Ovary (tissue), 3 donors: ENCODE measurements around the gene UBLCP1.

Experiments
- EP300 ChIP-seq: sonication (generic); formaldehyde crosslinking; IDR thresholded peaks from one replicate; pipeline ENCODE4 v1.6.1; 2017; ENCODE audit warnings: antibody characterized with exemption
- POLR2A ChIP-seq: fragments of 450-650 bp; IDR thresholded peaks from one replicate; pipeline ENCODE4 v1.6.1; 2017; ENCODE audit warnings: antibody characterized with exemption, mild to moderate bottlenecking, moderate library complexity
- TF ChIP-seq, protein P1 (sequence below), 3 donors: fragments of 450-650 bp in 2 of 3; fragments of 200-600 bp in 1 of 3; IDR thresholded peaks; one replicate each; pipeline versions ENCODE4 v1.5.1 to v1.8.0; 2016 to 2022; ENCODE audit warnings: antibody characterized with exemption in 3 of 3, mild to moderate bottlenecking in 1 of 3
- donor health status: DM: no; HTN: no; CAD: no.

DNA sequence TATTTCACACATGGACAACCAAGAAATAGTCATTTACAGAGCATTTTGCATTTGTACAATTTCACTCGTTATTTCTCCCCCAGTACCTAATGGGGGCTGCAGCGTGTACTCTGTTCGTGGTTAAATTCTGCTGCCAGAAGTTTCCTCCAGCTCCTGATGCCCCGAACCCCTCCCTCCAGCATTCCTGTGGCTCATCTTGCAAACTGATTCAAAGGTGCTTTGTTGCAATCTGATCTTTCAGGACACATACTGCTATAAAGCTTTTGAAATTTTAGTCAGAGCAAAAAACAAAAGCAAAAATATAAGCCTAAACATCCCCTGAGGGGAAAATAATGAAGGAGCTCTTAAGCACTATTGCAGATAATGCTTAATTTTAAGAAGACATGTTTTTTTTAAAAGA is 27.7 kb downstream of the UBLCP1 start:
- TF ChIP-seq, protein P1, sequence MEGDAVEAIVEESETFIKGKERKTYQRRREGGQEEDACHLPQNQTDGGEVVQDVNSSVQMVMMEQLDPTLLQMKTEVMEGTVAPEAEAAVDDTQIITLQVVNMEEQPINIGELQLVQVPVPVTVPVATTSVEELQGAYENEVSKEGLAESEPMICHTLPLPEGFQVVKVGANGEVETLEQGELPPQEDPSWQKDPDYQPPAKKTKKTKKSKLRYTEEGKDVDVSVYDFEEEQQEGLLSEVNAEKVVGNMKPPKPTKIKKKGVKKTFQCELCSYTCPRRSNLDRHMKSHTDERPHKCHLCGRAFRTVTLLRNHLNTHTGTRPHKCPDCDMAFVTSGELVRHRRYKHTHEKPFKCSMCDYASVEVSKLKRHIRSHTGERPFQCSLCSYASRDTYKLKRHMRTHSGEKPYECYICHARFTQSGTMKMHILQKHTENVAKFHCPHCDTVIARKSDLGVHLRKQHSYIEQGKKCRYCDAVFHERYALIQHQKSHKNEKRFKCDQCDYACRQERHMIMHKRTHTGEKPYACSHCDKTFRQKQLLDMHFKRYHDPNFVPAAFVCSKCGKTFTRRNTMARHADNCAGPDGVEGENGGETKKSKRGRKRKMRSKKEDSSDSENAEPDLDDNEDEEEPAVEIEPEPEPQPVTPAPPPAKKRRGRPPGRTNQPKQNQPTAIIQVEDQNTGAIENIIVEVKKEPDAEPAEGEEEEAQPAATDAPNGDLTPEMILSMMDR (IDR thresholded peaks at IDR 0.05): no peak
- TF ChIP-seq POLR2A (no peak), EP300 (no peak)
